ENCODE results near the gene MKNK1. TPM values are rescaled to one million over a fixed set of nuclear protein-coding genes. Genes with fewer than 3 reads are reported as not detected.

The MKNK1 gene
- total and polyA plus RNA-seq, 12 donors = 22.4 to 50.6 (median 36.8) TPM

- Histone ChIP-seq H3K27me3 (peaks cover 0 to 87% (median 64%) of the 10 kb centered on the region in 7 donors), H3K9me3 (no peaks in the 10 kb centered on the region), H3K4me1 (no peaks in the 10 kb centered on the region), H3K27ac (no peak overlapping the region), H3K36me3 (no peaks in the 10 kb centered on the region), H3K4me3 (no peak overlapping the region)
- TF ChIP-seq CTCF (IDR thresholded peaks at IDR 0.05) = no peak
- DNase-seq = no peak
- intact Hi-C loops (cut with DNase I) = no loop called here
- WGBS, 2 donors = 50 to 57% methylated on average over 12 of the region's 12 CpGs
- ATAC-seq = no peak
Measured at GRCh38 chr1:46516200-46516950, 87.7 kb downstream of the MKNK1 start.

DNA sequence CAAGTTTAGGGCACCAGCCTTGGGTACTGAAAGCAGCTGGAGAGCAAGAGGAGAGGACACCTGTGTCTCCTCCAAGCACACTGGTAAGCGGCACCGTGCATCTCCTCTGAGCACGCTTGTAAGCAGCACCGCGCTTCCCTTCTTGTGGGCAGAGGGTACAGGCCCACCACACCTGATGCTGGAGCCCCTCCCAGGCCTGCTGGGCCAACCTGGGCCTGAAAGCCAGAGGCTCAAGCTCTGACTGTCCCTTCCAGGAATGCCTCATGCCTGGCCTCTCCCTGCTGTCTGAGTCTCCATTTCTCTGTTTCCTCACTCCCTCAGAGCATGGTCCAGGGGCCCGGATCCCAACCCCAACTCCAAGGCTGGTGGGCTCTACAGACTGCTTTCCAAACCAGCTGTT, 88.5 kb downstream of the MKNK1 start:
- Histone ChIP-seq H3K9me3 (no peaks in the 10 kb centered on the region), H3K4me3 (no peak overlapping the region), H3K4me1 (no peaks in the 10 kb centered on the region), H3K27ac (no peak overlapping the region), H3K27me3 (peaks cover 0 to 91% (median 68%) of the 10 kb centered on the region in 7 donors), H3K36me3 (no peaks in the 10 kb centered on the region)
- intact Hi-C loops (cut with DNase I) = no loop called here
- 88 to 90% methylated on average over 6 of the region's 6 CpGs for WGBS, 2 donors
- no peak for ATAC-seq
- DNase-seq = no peak
- no peak for TF ChIP-seq CTCF (IDR thresholded peaks at IDR 0.05)

GRCh38 chr1:46513536-46513935, 90.5 kb downstream of the MKNK1 start:
- DNase-seq = no peak
- WGBS, 2 donors = 59 to 66% methylated on average over 5 of the region's 5 CpGs

DNA sequence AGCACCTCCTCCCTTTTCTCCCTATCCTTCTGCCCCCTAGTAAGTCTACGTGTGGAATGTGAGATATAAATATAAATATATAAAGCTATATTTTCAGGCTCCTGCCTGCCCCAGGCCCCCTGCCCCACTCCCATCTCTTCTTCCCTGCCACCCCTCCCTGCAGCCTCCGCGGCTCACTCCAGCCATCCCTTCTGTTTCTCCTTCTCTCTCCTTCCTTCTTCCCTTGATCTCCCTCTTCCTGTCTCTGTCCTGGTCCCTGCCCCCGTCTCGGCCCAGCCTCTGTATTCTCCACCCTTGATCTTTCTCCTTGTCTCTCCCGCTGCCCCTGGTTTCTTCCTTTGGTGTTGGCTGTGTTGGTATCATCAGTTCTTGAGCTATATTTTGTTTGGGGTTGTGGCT, 91.3 kb downstream of the MKNK1 start:
- no peak for ATAC-seq
- Histone ChIP-seq H3K4me1 (no peaks in the 10 kb centered on the region), H3K27me3 (peaks cover 0 to 76% (median 45%) of the 10 kb centered on the region in 7 donors), H3K27ac (no peak overlapping the region), H3K4me3 (no peak overlapping the region), H3K36me3 (no peaks in the 10 kb centered on the region), H3K9me3 (no peaks in the 10 kb centered on the region)
- no peak for TF ChIP-seq CTCF (IDR thresholded peaks at IDR 0.05)
- intact Hi-C loops (cut with DNase I) = no loop called here
- WGBS, 2 donors = 43 to 56% methylated on average over 6 of the region's 6 CpGs
- no peak for DNase-seq

More at GRCh38 chr1:46513536-46513935, 90.5 kb downstream of the MKNK1 start:
- Histone ChIP-seq H3K4me1 (no peaks in the 10 kb centered on the region), H3K27ac (no peak overlapping the region), H3K4me3 (no peak overlapping the region), H3K27me3 (peaks cover 0 to 77% (median 53%) of the 10 kb centered on the region in 7 donors), H3K36me3 (no peaks in the 10 kb centered on the region), H3K9me3 (no peaks in the 10 kb centered on the region)
- intact Hi-C loops (cut with DNase I) = no loop called here
- TF ChIP-seq CTCF (IDR thresholded peaks at IDR 0.05) = no peak
- no peak for ATAC-seq
